ENCODE measurements around the gene ARX. TPM values are rescaled to one million over a fixed set of nuclear protein-coding genes. Genes with fewer than 3 reads are reported as not detected.

Gene ARX
- total RNA-seq, 1 experiment from 2014 or later, result 0.30 TPM

Small RNA genes lying within 50 kb of the gene (small RNA-seq; reads per million reads assigned to genes)
- 0 to 0.23 reads per million in 2 experiments for gene RN7SL91P
